Fibroblast of the aortic adventitia (primary cell): ENCODE data around the gene NTN5. TPM values are rescaled to one million over a fixed set of nuclear protein-coding genes. Genes with fewer than 3 reads are reported as not detected.
"Not testable (repeated sequence)": the region's sequence is repeated elsewhere in the genome, so short reads cannot be mapped to it uniquely, and the experiment has no call there.

Experiments
- DNase-seq: peaks from one replicate; pipeline ENCODE4 v3.0.0-alpha.2; 2010; ENCODE audit warnings: low read depth
- H3K4me3 ChIP-seq: 2 replicates; pipeline ENCODE4 v1.5.1; 2011; ENCODE audit warnings: low read depth, mild to moderate bottlenecking, control low read depth, low read length, moderate library complexity
- total RNA-seq: library from RNA; depleted of rRNA; stranded (reverse); fragments of >200 nt; gene quantifications from 2 replicates; pipeline ENCODE4 v1.2.3, GENCODE V29; 2012; ENCODE audit warnings: low replicate concordance
- TF ChIP-seq, protein P1 (sequence below): IDR thresholded peaks from 2 replicates; pipeline ENCODE4 v1.5.1; 2011; ENCODE audit warnings: mild to moderate bottlenecking, low read length, control low read depth, inconsistent platforms; ENCODE audit not compliant: insufficient read depth

Gene NTN5
- total RNA-seq, 1 donor = 0.09 TPM

DNA sequence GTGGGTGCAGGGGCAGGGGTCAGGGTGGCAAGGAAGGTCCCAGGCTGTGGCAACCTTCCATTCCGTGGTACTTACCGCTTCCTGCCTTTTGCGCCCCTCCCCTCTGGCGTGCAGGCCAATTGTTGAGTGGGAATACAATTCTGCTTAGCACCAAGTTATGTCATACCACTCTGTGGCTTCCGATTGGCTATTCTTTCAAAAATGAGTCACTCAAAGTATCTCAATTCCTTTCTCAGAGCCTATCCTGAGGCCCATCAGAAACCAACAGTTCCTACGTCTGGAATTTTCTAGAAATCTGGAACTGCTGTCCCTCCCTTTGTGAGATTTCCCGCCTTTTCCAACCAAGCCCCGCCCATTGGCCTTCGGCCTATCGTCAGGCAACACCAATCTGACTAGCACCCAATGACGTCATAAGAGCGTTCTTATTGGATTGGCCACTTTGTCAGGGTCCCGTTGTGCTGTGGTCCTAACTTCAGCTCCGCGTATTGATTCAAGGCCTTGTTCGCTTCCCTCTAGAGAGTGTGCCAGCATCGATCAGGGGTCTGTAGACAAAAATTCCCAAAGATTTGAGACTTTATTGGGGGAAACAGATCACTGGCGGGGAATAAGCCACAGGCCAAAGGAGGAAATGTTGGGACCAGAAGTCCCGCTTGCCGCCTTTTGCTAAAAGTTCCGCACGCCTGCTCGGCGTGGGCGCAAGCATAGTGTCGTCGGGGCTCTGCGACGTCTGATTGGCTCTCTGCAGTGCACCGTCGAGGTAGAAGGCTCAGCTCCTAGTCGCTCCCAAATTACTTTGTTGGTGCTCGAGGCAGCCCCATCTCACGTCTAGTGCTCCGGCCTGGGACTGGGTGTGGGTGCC is 11.7 kb downstream of the NTN5 start:
- H3K4me3 ChIP-seq = no peak overlapping the region
- peak; percentile 92 for DNase-seq
- TF ChIP-seq, protein P1, sequence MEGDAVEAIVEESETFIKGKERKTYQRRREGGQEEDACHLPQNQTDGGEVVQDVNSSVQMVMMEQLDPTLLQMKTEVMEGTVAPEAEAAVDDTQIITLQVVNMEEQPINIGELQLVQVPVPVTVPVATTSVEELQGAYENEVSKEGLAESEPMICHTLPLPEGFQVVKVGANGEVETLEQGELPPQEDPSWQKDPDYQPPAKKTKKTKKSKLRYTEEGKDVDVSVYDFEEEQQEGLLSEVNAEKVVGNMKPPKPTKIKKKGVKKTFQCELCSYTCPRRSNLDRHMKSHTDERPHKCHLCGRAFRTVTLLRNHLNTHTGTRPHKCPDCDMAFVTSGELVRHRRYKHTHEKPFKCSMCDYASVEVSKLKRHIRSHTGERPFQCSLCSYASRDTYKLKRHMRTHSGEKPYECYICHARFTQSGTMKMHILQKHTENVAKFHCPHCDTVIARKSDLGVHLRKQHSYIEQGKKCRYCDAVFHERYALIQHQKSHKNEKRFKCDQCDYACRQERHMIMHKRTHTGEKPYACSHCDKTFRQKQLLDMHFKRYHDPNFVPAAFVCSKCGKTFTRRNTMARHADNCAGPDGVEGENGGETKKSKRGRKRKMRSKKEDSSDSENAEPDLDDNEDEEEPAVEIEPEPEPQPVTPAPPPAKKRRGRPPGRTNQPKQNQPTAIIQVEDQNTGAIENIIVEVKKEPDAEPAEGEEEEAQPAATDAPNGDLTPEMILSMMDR = no peak

DNA sequence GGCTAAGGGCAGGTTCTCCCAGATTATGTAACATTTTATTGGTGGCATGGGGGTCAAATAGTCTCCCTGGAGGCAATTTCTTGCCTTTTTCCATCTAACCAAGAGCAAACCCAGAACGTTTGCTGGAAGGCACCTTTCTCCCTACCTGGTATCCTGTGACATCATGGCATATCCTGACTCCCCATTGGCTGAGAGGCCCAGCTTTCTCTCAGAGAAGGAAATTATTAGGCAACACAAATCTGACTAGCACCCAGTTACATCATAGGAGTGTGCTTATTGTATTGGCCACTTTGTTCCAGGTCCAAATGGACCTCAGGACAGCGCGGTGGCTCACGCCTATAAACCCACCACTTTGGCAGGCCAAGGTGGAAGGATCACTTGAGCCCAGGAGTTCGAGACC is 13.0 kb downstream of the NTN5 start:
- no peak overlapping the region for H3K4me3 ChIP-seq
- TF ChIP-seq, protein P1 = no peak
- no peak for DNase-seq

DNA sequence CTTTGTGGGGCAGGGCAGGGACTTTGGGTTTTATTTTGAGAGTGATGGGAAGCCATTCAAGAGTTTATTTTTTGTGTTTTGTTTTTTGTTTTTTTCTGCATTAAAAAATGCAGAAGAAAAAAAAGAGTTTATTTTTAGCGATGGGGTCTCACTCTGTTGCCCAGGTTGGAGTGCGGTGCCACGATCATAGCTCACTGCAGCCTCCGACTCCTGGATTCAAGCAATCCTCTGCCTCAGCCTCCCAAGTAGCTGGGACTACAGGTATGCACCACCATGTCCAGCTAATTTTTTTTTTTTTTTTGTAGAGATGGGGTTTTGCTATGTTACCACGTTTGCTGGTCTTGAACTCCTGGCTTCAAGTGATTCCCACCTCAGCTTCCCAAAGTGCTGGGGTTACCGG is 14.3 kb downstream of the NTN5 start:
- H3K4me3 ChIP-seq = no peak overlapping the region
- no peak for DNase-seq
- TF ChIP-seq, protein P1 = no peak

DNA sequence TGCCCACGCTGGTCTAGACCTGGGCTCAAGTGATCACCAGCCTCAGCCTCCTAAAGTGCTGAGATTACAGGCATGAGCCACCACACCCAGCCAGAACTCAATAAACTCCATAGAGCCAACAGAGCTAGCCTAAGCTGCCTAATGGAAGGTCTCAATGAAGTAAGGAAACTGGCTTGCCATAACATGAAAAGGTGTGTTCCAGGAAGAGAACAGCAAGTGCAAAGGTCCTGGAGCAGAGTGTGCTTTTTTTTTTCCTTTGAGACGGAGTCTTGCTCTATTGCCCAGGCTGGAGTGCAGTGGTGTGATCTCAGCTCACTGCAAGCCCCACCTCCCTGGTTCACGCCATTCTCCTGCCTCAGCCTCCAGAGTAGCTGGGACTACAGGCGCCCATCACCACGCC is 15.0 kb downstream of the NTN5 start:
- not testable (repeated sequence) for DNase-seq, H3K4me3 ChIP-seq

DNA sequence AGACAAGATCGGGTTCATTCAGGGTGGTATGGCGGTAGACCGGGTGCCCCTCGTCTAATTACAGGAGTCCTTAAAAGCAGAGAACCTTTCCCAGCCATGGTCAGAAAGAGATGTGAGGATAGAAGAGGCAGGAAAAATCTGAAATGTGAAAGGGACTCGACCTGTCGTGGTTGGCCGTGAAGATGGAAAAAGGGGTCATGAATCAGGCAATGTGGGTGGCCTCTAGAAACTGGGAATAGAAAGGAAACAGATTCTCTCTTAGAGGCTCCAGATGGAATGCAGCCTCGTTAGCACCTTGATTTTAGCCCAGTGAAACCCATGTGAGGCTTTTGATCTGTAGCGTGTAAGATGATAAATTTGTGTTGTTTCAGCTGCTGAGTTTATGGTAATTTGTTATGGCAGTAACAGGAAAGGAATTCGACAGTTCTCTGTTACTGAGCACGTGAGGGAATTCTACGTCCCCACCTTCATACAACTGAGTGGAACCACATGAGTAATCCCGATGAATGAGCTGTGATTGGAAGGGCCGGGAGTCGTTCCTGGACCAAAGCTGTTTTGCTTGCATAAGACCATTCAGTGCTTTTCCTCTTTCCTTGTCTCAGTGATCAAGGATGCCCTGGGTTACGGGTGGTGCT is 15.9 kb downstream of the NTN5 start:
- TF ChIP-seq, protein P1 = no peak
- peak; percentile 86 for DNase-seq
- H3K4me3 ChIP-seq = no peak overlapping the region

DNA sequence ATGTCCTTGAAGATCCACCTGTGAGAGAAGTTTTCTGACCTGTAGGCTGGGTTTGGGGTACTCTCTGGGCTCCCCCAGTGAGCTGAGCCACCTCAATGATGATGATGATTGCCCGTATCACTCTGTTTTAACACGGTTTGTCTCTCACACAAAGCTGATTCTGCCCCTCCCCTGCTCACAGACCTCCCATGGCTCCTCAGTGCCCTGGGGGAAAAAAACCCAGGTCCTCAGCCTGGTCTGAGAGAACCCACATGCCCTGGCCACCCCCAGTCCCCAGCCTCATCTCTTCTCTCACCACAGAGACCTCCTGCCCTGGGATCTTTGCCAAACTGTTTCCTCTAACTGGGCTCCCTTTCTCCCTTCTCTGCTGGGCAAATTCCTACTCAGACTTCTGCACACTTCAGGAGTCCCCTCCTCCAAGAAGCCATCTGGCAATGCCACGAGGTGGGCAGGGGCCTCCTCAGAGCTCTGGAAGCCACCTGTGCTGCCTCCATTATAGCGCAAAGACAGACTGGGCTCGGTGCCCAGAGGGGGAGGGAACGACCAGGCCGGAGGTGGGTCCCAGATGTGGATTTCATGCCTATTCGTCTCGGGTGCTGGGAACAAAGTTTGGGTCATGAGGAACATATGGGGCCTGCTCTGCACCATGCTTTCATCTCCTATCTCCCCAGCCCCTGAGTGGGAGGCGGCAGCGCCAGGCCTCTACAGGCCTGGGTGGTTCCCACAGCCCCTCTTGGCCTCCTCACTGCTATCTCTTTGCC is 18.3 kb downstream of the NTN5 start:
- TF ChIP-seq, protein P1 = no peak
- H3K4me3 ChIP-seq = no peak overlapping the region
- DNase-seq = no peak

DNA sequence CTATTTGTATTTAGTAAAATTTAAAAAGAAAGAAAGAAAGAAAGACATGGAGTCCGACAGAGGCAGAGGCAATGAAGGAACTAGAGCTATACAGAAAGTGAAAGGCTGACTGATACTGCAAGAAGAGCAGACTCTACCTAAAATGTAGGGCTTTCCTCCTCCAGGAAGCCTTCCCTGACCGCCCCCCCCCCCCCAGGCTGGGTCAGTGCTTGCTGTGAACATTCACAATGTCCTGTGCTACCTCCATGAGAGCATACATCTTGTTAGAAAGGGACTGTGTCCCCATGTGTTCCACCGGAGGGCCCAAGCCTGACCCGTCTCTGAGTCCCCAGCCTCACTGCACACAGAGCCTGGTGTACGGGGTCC is 21.2 kb downstream of the NTN5 start:
- no peak for DNase-seq
- TF ChIP-seq, protein P1 = no peak
- no peak overlapping the region for H3K4me3 ChIP-seq
